K562 (cell line): ENCODE data around the gene MYO16. TPM values are rescaled to one million over a fixed set of nuclear protein-coding genes. Genes with fewer than 3 reads are reported as not detected.

Source experiments
- ATAC-seq: fragments of 200-7000 bp; cut with Tn5 transposase; 3 replicates; pipeline ENCODE4 v1.9.1; 2020; ENCODE audit warnings: moderate library complexity
- BruUV-seq: library from RNA; stranded (reverse); fragments of 400-500 nt; replicated peaks from 2 replicates; lab custom pipeline; 2021; lab: Mats Ljungman, UMichigan
- CTCF ChIA-PET: fragments of 300-600 bp; formaldehyde crosslinking; extraction: SDS; loops from one replicate; lab custom pipeline; 2021; ENCODE audit warnings: low intra/inter-chr PET ratio; lab: Yijun Ruan, JAX
- POLR2A ChIA-PET: fragments of 300-600, 350-650 bp; sonication (Branson Sonifier 250); formaldehyde crosslinking; extraction: SDS; loops from one replicate; lab custom pipeline; 2021; ENCODE audit warnings: antibody characterized with exemption, inconsistent platforms; lab: Yijun Ruan, JAX
- DNase-seq, 4 experiments: peaks; one replicate each; pipeline versions ENCODE4 v3.0.0 to v3.0.0-alpha.2; 2011 to 2018; ENCODE audit warnings: low spot score in 3 of 4, mixed read lengths in 3 of 4; ENCODE audit errors: extremely low read depth in 1 of 4
- FAIRE-seq: peaks from 2 replicates; lab custom pipeline; 2011; peaks lifted over from hg19 to GRCh38; lab: Jason Lieb, UNC
- H2AFZ ChIP-seq: 2 replicates; pipeline ENCODE4 v1.6.0; 2011; ENCODE audit warnings: low read depth, low read length, control low read depth, inconsistent platforms
- H3K27ac ChIP-seq: fragments of 200-600 bp; 3 replicates; pipeline ENCODE4 v1.8.0; 2011; ENCODE audit warnings: low read depth, mild to moderate bottlenecking, control low read depth, inconsistent platforms, low read length, moderate library complexity, mixed read lengths; ENCODE audit errors: extremely low read depth
- H3K27me3 ChIP-seq, 2 experiments: fragments of 300-600 bp in 1 of 2; 2 replicates in 1 of 2; 3 replicates in 1 of 2; pipeline versions ENCODE4 v1.6.0 to v1.8.0; 2011; ENCODE audit warnings: inconsistent platforms in 2 of 2, low read length in 2 of 2, mild to moderate bottlenecking in 1 of 2, mixed read lengths in 1 of 2, moderate library complexity in 1 of 2; ENCODE audit not compliant: control insufficient read depth in 2 of 2, insufficient read depth in 2 of 2
- H3K36me3 ChIP-seq: fragments of 300-600 bp; 3 replicates; pipeline ENCODE4 v1.8.0; 2011; ENCODE audit warnings: mild to moderate bottlenecking, low read length, inconsistent platforms; ENCODE audit not compliant: control insufficient read depth, insufficient read depth
- H3K4me1 ChIP-seq, 2 experiments: fragments of 200-600 bp in 1 of 2; replicated peaks in 1 of 2; 2 replicates in 1 of 2; 3 replicates in 1 of 2; pipeline versions ENCODE4 v1.5.1 to v1.8.0; 2011; ENCODE audit warnings: inconsistent platforms in 2 of 2, low read length in 2 of 2, mild to moderate bottlenecking in 1 of 2, mixed read lengths in 1 of 2, moderate library complexity in 1 of 2; ENCODE audit not compliant: control insufficient read depth in 2 of 2, insufficient read depth in 2 of 2
- H3K4me2 ChIP-seq: 2 replicates; pipeline ENCODE4 v1.6.1; 2011; ENCODE audit warnings: low read length, control low read depth, inconsistent platforms, mixed read lengths; ENCODE audit not compliant: insufficient read depth
- H3K4me3 ChIP-seq: fragments of 200-600 bp; sonication (generic), shearing (Covaris generic); 2 replicates; pipeline ENCODE4 v1.5.1; 2016; ENCODE audit warnings: control low read depth, inconsistent platforms
- H3K79me2 ChIP-seq: fragments of 200-600 bp; 3 replicates; pipeline ENCODE4 v1.8.0; 2011; ENCODE audit warnings: low read length, inconsistent platforms; ENCODE audit not compliant: control insufficient read depth, insufficient read depth
- H3K9ac ChIP-seq, 2 experiments: 2 replicates each; pipeline versions ENCODE4 v1.6.0 to v1.6.1; 2011; ENCODE audit warnings: low read depth in 2 of 2, low read length in 2 of 2, control low read depth in 1 of 2, inconsistent platforms in 1 of 2, mild to moderate bottlenecking in 1 of 2, mixed read lengths in 1 of 2; ENCODE audit not compliant: insufficient read depth in 1 of 2
- H3K9me1 ChIP-seq: one replicate; pipeline ENCODE4 v1.6.0; 2011; ENCODE audit warnings: inconsistent platforms, mild to moderate bottlenecking, low read length, moderate library complexity; ENCODE audit not compliant: control insufficient read depth, insufficient read depth
- H3K9me3 ChIP-seq: replicated peaks from 2 replicates; pipeline ENCODE4 v1.5.1; 2011; ENCODE audit warnings: low read depth, low read length, inconsistent platforms; ENCODE audit not compliant: control insufficient read depth, insufficient read depth
- H4K20me1 ChIP-seq: replicated peaks from 2 replicates; pipeline ENCODE4 v1.6.1; 2011; ENCODE audit warnings: low read length, inconsistent platforms, mixed read lengths; ENCODE audit not compliant: control insufficient read depth, insufficient read depth
- DNMT1 ChIP-seq: fragments of 450-650 bp; IDR thresholded peaks from 2 replicates; pipeline ENCODE4 v1.6.1; 2016; ENCODE audit warnings: antibody characterized with exemption, mild to moderate bottlenecking
- KLF16 ChIP-seq: IDR thresholded peaks from 2 replicates; pipeline ENCODE4 v1.6.1; 2016; ENCODE audit warnings: antibody characterized with exemption
- MAFG ChIP-seq: fragments of 450-650 bp; conservative IDR thresholded peaks from 2 replicates; pipeline ENCODE4 v1.6.1; 2016; ENCODE audit warnings: missing genetic modification characterization, missing compliant biosample characterization
- TEAD4 ChIP-seq, 2 experiments: sonication (generic) in 1 of 2; formaldehyde crosslinking in 1 of 2; IDR thresholded peaks; 2 replicates each; pipeline versions ENCODE4 v1.6.1 to v1.8.0; 2012 to 2022; ENCODE audit warnings: borderline replicate concordance in 1 of 2, inconsistent platforms in 1 of 2, low read length in 1 of 2, mild to moderate bottlenecking in 1 of 2, missing genetic modification reagents in 1 of 2
- WGBS: fragments of 100-300 bp; shearing (Covaris generic); methylation state at CpG from one replicate; pipeline ENCODE4 v1.1.6; 2016; ENCODE audit warnings: low coverage, mixed read lengths; ENCODE audit not compliant: insufficient coverage; ENCODE audit errors: missing lambda C conversion rate; 5-methylcytosine and 5-hydroxymethylcytosine counted together
- in situ Hi-C: fragments of 300-500 bp; cut with MboI; formaldehyde crosslinking; loops from 4 replicates; pipeline ENCODE4 v1.15.0; 2018; ENCODE audit warnings: inconsistent platforms, mixed read lengths
- intact Hi-C: fragments of 100-400 bp; cut with micrococcal nuclease; formaldehyde crosslinking; loops from 2 replicates; pipeline ENCODE4 v1.14.2; 2022
- polyA plus RNA-seq, 8 experiments: library from polyadenylated mRNA; depleted of rRNA in 4 of 8; stranded (reverse) in 5 of 8; unstranded in 3 of 8; fragments of >200 nt; fragmentation: Nextera tagmentation in 2 of 8; fragmentation: Illumina TruSeq in 1 of 8; extraction: Ambion mirVana in 2 of 8; extraction: Trizol in 1 of 8; gene quantifications; 2 replicates each; pipeline versions ENCODE4 v1.2.1 to v1.2.3, GENCODE V29; 2011 to 2014; ENCODE audit warnings: inconsistent platforms in 1 of 8, missing spikeins in 1 of 8
- total RNA-seq, 7 experiments: library from RNA; depleted of rRNA in 6 of 7; stranded (reverse); fragments of >200 nt in 6 of 7; fragmentation: Illumina TruSeq in 2 of 7; extraction: Trizol in 2 of 7; gene quantifications; 2 replicates each; pipeline versions ENCODE4 v1.2.1 to v1.2.3, GENCODE V29; 2011 to 2021; ENCODE audit warnings: low replicate concordance in 1 of 7
- TF ChIP-seq, protein P1 (sequence below): sonication (generic); formaldehyde crosslinking; IDR thresholded peaks from 2 replicates; pipeline ENCODE4 v1.8.1; 2023; ENCODE audit warnings: mild to moderate bottlenecking, missing genetic modification reagents
- TF ChIP-seq, protein P2 (sequence below), 2 experiments: fragments of 450-650 bp in 1 of 2; sonication (generic) in 1 of 2; formaldehyde crosslinking; conservative IDR thresholded peaks; 2 replicates each; pipeline versions ENCODE4 v1.4.0 to v1.8.1; 2020 to 2022; ENCODE audit warnings: mild to moderate bottlenecking in 1 of 2, missing genetic modification reagents in 1 of 2

The MYO16 gene
- total and polyA plus RNA-seq, 9 of the 15 experiments (the other 6 are each of a cell fraction or from before 2014, with no cell fraction given) = 4.3 to 45.7 (median 12.1) TPM

DNA sequence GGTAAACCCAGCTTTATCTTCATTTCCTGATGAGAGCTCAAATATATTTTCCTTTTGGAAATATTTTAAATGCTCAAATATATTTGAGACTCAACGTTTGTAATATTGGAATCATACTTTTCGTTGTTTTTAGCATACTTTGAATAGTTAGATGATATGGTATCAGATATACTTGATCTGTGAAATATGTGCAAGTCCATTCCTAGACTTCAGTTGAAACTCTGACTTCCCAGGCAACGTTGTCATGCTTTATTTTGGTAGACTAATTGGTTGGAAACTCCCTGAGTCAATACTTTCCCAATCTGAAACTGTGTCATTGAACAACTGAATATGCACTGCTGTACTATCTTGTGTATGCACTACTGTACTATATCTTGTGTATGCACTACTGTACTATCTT lies 378.5 kb downstream of the MYO16 start:
- Histone ChIP-seq H3K27ac (no peak overlapping the region), H3K9me1 (no peaks in the 10 kb centered on the region), H4K20me1 (no peaks in the 10 kb centered on the region), H3K9ac (no peak overlapping the region), H3K27me3 (no peaks in the 10 kb centered on the region), H3K36me3 (no peaks in the 10 kb centered on the region), H3K9me3 (no peaks in the 10 kb centered on the region), H3K4me2 (no peak overlapping the region), H3K4me3 (no peak overlapping the region), H3K79me2 (no peaks in the 10 kb centered on the region), H2AFZ (no peak overlapping the region), H3K4me1 (no peaks in the 10 kb centered on the region)
- no TSS peak for BruUV-seq
- no peak for TF ChIP-seq TEAD4 (IDR thresholded peaks at IDR 0.05; ENCODE audit: low read length)
- no peak for TF ChIP-seq TEAD4 (CRISPR knock-in tag; IDR thresholded peaks at IDR 0.05; ENCODE audit: borderline replicate concordance)
- TF ChIP-seq, protein P1, sequence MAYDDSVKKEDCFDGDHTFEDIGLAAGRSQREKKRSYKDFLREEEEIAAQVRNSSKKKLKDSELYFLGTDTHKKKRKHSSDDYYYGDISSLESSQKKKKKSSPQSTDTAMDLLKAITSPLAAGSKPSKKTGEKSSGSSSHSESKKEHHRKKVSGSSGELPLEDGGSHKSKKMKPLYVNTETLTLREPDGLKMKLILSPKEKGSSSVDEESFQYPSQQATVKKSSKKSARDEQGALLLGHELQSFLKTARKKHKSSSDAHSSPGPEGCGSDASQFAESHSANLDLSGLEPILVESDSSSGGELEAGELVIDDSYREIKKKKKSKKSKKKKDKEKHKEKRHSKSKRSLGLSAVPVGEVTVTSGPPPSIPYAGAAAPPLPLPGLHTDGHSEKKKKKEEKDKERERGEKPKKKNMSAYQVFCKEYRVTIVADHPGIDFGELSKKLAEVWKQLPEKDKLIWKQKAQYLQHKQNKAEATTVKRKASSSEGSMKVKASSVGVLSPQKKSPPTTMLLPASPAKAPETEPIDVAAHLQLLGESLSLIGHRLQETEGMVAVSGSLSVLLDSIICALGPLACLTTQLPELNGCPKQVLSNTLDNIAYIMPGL (CRISPR knock-in tag) = no peak
- no peak for TF ChIP-seq MAFG (tag)
- no peak for TF ChIP-seq DNMT1
- TF ChIP-seq, protein P2, sequence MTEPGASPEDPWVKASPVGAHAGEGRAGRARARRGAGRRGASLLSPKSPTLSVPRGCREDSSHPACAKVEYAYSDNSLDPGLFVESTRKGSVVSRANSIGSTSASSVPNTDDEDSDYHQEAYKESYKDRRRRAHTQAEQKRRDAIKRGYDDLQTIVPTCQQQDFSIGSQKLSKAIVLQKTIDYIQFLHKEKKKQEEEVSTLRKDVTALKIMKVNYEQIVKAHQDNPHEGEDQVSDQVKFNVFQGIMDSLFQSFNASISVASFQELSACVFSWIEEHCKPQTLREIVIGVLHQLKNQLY (CRISPR knock-in tag; conservative IDR thresholded peaks at IDR 0.05) = no peak
- TF ChIP-seq KLF16 = no peak
- CTCF ChIA-PET = no interaction called here
- in situ Hi-C loops (no loop called here), intact Hi-C loops (no loop called here)
- ATAC-seq (no peak), DNase-seq (no peak), FAIRE-seq (no peak)
- POLR2A ChIA-PET = no interaction called here
- WGBS = 9% methylated on average over 3 of the region's 3 CpGs
